ENCODE results near the gene COA3. TPM values are rescaled to one million over a fixed set of nuclear protein-coding genes. Genes with fewer than 3 reads are reported as not detected.

Gene COA3, protein sequence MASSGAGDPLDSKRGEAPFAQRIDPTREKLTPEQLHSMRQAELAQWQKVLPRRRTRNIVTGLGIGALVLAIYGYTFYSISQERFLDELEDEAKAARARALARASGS
- 32.4 and 59.3 TPM in 2 replicates for total RNA-seq

GRCh38 chr17:42798383-42799380 lies at the start of gene COA3, which contains the start of gene CNTD1:
Gene COA3, minus strand, starts transcription at chr17:42798704. Its CDS starts 23 bp downstream, at chr17:42798681.
Gene CNTD1, plus strand, starts transcription at chr17:42798861. Its CDS starts 207 bp downstream, at chr17:42799068.

GRCh38 chr17:42844271-42844670 lies 45.8 kb upstream of the COA3 start, which contains the start of gene AOC2:
Gene AOC2, plus strand, starts transcription at chr17:42844580. Its CDS starts 47 bp downstream, at chr17:42844627.

GRCh38 chr17:42832934-42833766 lies 34.6 kb upstream of the COA3 start, which contains the start of gene PSME3:
Gene PSME3, plus strand, starts transcription at chr17:42833397. Its CDS starts 235 bp downstream, at chr17:42833632.

GRCh38 chr17:42779936-42780850 lies 18.3 kb downstream of the COA3 start, which contains the start of gene WNK4:
Gene WNK4, plus strand, starts transcription at chr17:42780610. Its CDS starts 89 bp downstream, at chr17:42780699.

GRCh38 chr17:42773290-42774035 lies 25.0 kb downstream of the COA3 start, which contains the start of gene VPS25:
Gene VPS25, plus strand, starts transcription at chr17:42773449. Its CDS starts 27 bp downstream, at chr17:42773476.

DNA sequence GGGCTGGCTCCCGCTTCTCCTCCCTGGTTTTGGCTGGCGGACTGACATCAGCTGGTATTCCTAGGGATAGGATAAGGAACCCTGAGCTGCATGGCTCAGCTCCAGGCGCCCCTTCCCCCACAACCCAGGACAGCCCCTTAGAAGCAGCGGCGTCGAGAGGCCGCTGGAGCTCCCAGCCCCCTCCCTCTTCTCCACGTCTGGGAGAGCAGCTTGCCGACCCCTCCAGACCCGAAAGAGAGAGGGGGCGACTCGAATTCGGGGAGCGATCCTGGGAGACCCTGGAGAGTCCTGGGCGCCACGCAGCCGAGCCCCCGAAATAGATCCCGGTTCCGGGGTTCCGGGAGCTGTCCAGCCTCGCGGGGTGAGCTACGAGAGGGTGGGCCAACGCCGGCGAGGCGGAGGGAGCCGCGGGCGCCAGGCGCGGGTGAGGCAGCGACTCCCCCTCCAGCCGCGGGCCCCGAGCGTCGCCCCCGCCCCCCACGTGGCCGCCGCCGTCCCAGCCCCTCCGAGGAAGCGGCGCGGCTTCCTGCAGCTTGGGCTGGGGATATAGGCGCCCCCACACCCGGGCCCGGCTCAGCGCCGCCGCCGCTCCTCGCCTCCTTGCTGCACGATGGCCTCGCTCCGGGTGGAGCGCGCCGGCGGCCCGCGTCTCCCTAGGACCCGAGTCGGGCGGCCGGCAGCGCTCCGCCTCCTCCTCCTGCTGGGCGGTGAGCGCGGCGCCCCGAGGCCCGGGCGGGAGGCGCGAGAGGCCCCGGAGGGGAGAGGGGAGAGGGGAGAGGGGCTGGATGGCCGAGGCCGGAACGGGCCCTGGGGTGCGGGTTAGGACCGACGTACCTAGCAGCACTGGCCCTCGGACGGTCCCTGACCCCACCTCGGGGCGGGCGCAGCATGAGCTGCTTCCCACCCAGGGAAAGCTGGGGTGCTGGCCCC lies 37.6 kb downstream of the COA3 start, which contains the start of gene RAMP2:
Gene RAMP2 (plus strand): TSS at position 576 of the 930 bp plus-strand sequence. CDS start 35 bp downstream, at position 611.

Small RNA genes within 50 kb of the gene (small RNA-seq; reads per million reads assigned to genes)
- gene HMGN2P15 (ENCODE audit: low replicate concordance) = not detected
- not detected for gene MIR6781 (ENCODE audit: low replicate concordance)

Other genes starting within 250 kb of the COA3 start
- gene HSD17B1, start 245.8 kb downstream of the COA3 start, total RNA-seq = 6.8 and 8.4 TPM in 2 replicates
- gene COASY, start 236.6 kb downstream of the COA3 start, total RNA-seq = 27.1 and 30.4 TPM in 2 replicates
- gene MLX, start 231.6 kb downstream of the COA3 start, total RNA-seq = 32.4 and 55.7 TPM in 2 replicates
- 1.3 and 13.7 TPM in 2 replicates for gene PSMC3IP, start 221.0 kb downstream of the COA3 start, total RNA-seq
- 97.6 and 118 TPM in 2 replicates for gene RETREG3, start 189.3 kb downstream of the COA3 start, total RNA-seq
- 23.0 and 79.5 TPM in 2 replicates for gene TUBG1, start 189.0 kb downstream of the COA3 start, total RNA-seq
- 10.9 and 14.9 TPM in 2 replicates for gene TUBG2, start 139.4 kb downstream of the COA3 start, total RNA-seq
- 10.7 and 11.0 TPM in 2 replicates for gene PLEKHH3, start 121.7 kb downstream of the COA3 start, total RNA-seq
- 1.0 and 1.1 TPM in 2 replicates for gene CCR10, start 116.9 kb downstream of the COA3 start, total RNA-seq
- 15.6 and 41.1 TPM in 2 replicates for gene CNTNAP1, start 116.2 kb downstream of the COA3 start, total RNA-seq
- gene EZH1, start 53.7 kb downstream of the COA3 start, total RNA-seq = 20.5 and 31.5 TPM in 2 replicates
- 0.29 TPM in 1 of 2 replicates, not detected in the other for gene RAMP2, start 37.5 kb downstream of the COA3 start, total RNA-seq
- 57.3 and 83.3 TPM in 2 replicates for gene VPS25, start 25.3 kb downstream of the COA3 start, total RNA-seq
- 0.44 and 1.0 TPM in 2 replicates for gene WNK4, start 18.1 kb downstream of the COA3 start, total RNA-seq
- gene CNTD1, start 157 bp upstream of the COA3 start, total RNA-seq = under 0.01 TPM in 1 of 2 replicates, not detected in the other
- gene BECN1, start 25.6 kb upstream of the COA3 start, total RNA-seq = 77.9 and 79.9 TPM in 2 replicates
- gene PSME3, start 34.7 kb upstream of the COA3 start, total RNA-seq = 74.0 and 146 TPM in 2 replicates
- gene AOC2, start 45.9 kb upstream of the COA3 start, total RNA-seq = 0.44 and 0.72 TPM in 2 replicates
- gene AOC3, start 52.5 kb upstream of the COA3 start, total RNA-seq = under 0.01 and 0.22 TPM in 2 replicates
- not detected in 2 replicates for gene G6PC1, start 102.1 kb upstream of the COA3 start, total RNA-seq
- gene AARSD1, start 165.8 kb upstream of the COA3 start, total RNA-seq = 16.0 and 17.3 TPM in 2 replicates
- gene PTGES3L, start 181.4 kb upstream of the COA3 start, total RNA-seq = 0.66 and 1.9 TPM in 2 replicates
- 10.7 and 12.0 TPM in 2 replicates for gene RUNDC1, start 181.9 kb upstream of the COA3 start, total RNA-seq
- gene RPL27, start 199.7 kb upstream of the COA3 start, total RNA-seq = 633 and 1,027 TPM in 2 replicates
- 21.8 and 23.9 TPM in 2 replicates for gene IFI35, start 208.1 kb upstream of the COA3 start, total RNA-seq
- 314 and 543 TPM in 2 replicates for gene VAT1, start 223.7 kb upstream of the COA3 start, total RNA-seq
- under 0.01 and 0.88 TPM in 2 replicates for gene RND2, start 226.5 kb upstream of the COA3 start, total RNA-seq